Thyroid gland (tissue), 4 donors: ENCODE measurements around the gene AQR.

Source experiments
- POLR2A ChIP-seq, 2 donors: fragments of 450-650 bp; IDR thresholded peaks; one replicate each; pipeline ENCODE4 v1.6.1; 2017; ENCODE audit warnings: antibody characterized with exemption in 2 of 2, mild to moderate bottlenecking in 2 of 2, moderate library complexity in 1 of 2
- TF ChIP-seq, protein P1 (sequence below), 6 experiments: fragments of 200-600 bp in 3 of 6; fragments of 450-650 bp in 3 of 6; sonication (generic) in 3 of 6; IDR thresholded peaks; one replicate each; pipeline ENCODE4 v1.5.1; 2016 to 2019; ENCODE audit warnings: antibody characterized with exemption in 6 of 6, mild to moderate bottlenecking in 2 of 6, inconsistent platforms in 1 of 6, moderate library complexity in 1 of 6

DNA sequence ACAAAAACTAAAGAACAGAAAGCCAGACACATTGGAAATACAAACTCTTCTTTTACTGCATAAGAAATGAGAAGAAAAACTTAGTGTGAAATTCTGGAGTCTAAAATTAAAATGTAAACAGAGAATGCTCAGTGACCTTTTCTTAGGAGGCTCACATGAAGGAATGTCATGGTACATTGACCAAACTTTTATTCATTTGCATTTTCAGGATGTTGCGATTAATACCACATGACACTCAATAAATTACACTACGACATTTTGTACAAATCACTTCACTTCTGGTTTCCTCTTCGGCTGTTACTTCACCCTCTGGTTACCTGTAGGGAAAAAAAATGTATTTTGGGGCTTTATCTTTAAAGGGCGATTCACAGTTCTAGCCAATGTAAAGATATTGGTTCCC is 117.8 kb downstream of the AQR start:
- TF ChIP-seq POLR2A (IDR thresholded peaks at IDR 0.05), result no peak
- TF ChIP-seq, protein P1, sequence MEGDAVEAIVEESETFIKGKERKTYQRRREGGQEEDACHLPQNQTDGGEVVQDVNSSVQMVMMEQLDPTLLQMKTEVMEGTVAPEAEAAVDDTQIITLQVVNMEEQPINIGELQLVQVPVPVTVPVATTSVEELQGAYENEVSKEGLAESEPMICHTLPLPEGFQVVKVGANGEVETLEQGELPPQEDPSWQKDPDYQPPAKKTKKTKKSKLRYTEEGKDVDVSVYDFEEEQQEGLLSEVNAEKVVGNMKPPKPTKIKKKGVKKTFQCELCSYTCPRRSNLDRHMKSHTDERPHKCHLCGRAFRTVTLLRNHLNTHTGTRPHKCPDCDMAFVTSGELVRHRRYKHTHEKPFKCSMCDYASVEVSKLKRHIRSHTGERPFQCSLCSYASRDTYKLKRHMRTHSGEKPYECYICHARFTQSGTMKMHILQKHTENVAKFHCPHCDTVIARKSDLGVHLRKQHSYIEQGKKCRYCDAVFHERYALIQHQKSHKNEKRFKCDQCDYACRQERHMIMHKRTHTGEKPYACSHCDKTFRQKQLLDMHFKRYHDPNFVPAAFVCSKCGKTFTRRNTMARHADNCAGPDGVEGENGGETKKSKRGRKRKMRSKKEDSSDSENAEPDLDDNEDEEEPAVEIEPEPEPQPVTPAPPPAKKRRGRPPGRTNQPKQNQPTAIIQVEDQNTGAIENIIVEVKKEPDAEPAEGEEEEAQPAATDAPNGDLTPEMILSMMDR (IDR thresholded peaks at IDR 0.05), result no peak
